ENCODE data around the gene MPLKIP.
"Not testable (repeated sequence)": the region's sequence is repeated elsewhere in the genome, so short reads cannot be mapped to it uniquely, and the experiment has no call there.

Gene MPLKIP

GRCh38 chr7:40134428-40135316, at the start of gene MPLKIP, which contains the start of gene SUGCT:
Gene MPLKIP, minus strand, starts transcription at chr7:40134622. Its CDS starts 55 bp downstream, at chr7:40134567.
Gene SUGCT, plus strand, starts transcription at chr7:40135005.
- DNase-seq = peak; percentile 87

GRCh38 chr7:40182452-40182851, 48.0 kb upstream of the MPLKIP start:
- DNase-seq = no peak

GRCh38 chr7:40177071-40177470, 42.6 kb upstream of the MPLKIP start:
- no peak for DNase-seq

GRCh38 chr7:40175725-40176510, 41.5 kb upstream of the MPLKIP start:
- DNase-seq = peak; percentile 71

- not testable (repeated sequence) for DNase-seq
Measured at GRCh38 chr7:40175256-40175655, 40.8 kb upstream of the MPLKIP start.

GRCh38 chr7:40173121-40173520, 38.7 kb upstream of the MPLKIP start:
- DNase-seq = not testable (repeated sequence)

GRCh38 chr7:40168266-40168665, 33.8 kb upstream of the MPLKIP start:
- DNase-seq = not testable (repeated sequence)

GRCh38 chr7:40167291-40167690, 32.9 kb upstream of the MPLKIP start:
- DNase-seq = no peak

GRCh38 chr7:40165216-40165615, 30.8 kb upstream of the MPLKIP start:
- no peak for DNase-seq

GRCh38 chr7:40162516-40162915, 28.1 kb upstream of the MPLKIP start:
- peak; percentile 27 for DNase-seq

GRCh38 chr7:40156988-40157387, 22.6 kb upstream of the MPLKIP start:
- no peak for DNase-seq

- DNase-seq = no peak
Measured at GRCh38 chr7:40151504-40151903, 17.1 kb upstream of the MPLKIP start.

GRCh38 chr7:40148671-40149070, 14.2 kb upstream of the MPLKIP start:
- DNase-seq = no peak

- not testable (repeated sequence) for DNase-seq
Measured at GRCh38 chr7:40148247-40148580, 13.8 kb upstream of the MPLKIP start.

GRCh38 chr7:40147371-40148246, 13.2 kb upstream of the MPLKIP start:
- peak; percentile 58 for DNase-seq

GRCh38 chr7:40145596-40146130, 11.2 kb upstream of the MPLKIP start:
- DNase-seq = not testable (repeated sequence)

GRCh38 chr7:40141916-40142315, 7.5 kb upstream of the MPLKIP start:
- DNase-seq = not testable (repeated sequence)

GRCh38 chr7:40139891-40140290, 5.5 kb upstream of the MPLKIP start:
- not testable (repeated sequence) for DNase-seq

- no peak for DNase-seq
Measured at GRCh38 chr7:40138973-40139372, 4.6 kb upstream of the MPLKIP start.

- DNase-seq = no peak
Measured at GRCh38 chr7:40137563-40137962, 3.1 kb upstream of the MPLKIP start.

- DNase-seq = peak; percentile 15
Measured at GRCh38 chr7:40135317-40135610, 842 bp upstream of the MPLKIP start.

GRCh38 chr7:40133561-40134427, 628 bp downstream of the MPLKIP start:
- DNase-seq = peak; percentile 27

All from fibroblast of skin of right biceps (primary cell).